Liver (tissue), 9 donors: ENCODE results near the gene CGRRF1. TPM values are rescaled to one million over a fixed set of nuclear protein-coding genes. Genes with fewer than 3 reads are reported as not detected.

Experiments used
- DNase-seq: peaks from one replicate; pipeline ENCODE4 v3.0.0-alpha.2; 2017; ENCODE audit warnings: low spot score
- H3K27ac ChIP-seq, 2 donors: one replicate each; pipeline ENCODE4 v1.7.0; 2013; ENCODE audit warnings: inconsistent platforms in 2 of 2, low read length in 2 of 2, control low read depth in 1 of 2, low read depth in 1 of 2, mild to moderate bottlenecking in 1 of 2
- H3K27me3 ChIP-seq, 4 donors: one replicate each; pipeline versions ENCODE4 v1.6.1 to v1.7.0; 2013; ENCODE audit warnings: low read length in 3 of 4, inconsistent platforms in 1 of 4, mild to moderate bottlenecking in 1 of 4, moderate library complexity in 1 of 4; ENCODE audit not compliant: control insufficient read depth in 4 of 4, insufficient read depth in 4 of 4
- H3K36me3 ChIP-seq, 4 donors: one replicate each; pipeline versions ENCODE4 v1.6.1 to v1.7.0; 2013; ENCODE audit warnings: low read length in 3 of 4, mild to moderate bottlenecking in 3 of 4, low read depth in 1 of 4, moderate library complexity in 1 of 4; ENCODE audit not compliant: control insufficient read depth in 4 of 4, insufficient read depth in 3 of 4
- H3K4me1 ChIP-seq, 4 donors: one replicate each; pipeline versions ENCODE4 v1.6.1 to v1.7.0; 2013; ENCODE audit warnings: low read length in 3 of 4, mild to moderate bottlenecking in 3 of 4, moderate library complexity in 1 of 4; ENCODE audit not compliant: control insufficient read depth in 4 of 4, insufficient read depth in 4 of 4
- H3K4me3 ChIP-seq, 3 donors: one replicate each; pipeline versions ENCODE4 v1.6.1 to v1.7.0; 2013; ENCODE audit warnings: low read length in 3 of 3, control low read depth in 1 of 3, low read depth in 1 of 3, mild to moderate bottlenecking in 1 of 3
- H3K9ac ChIP-seq, 2 donors: one replicate each; pipeline ENCODE4 v1.7.0; 2013; ENCODE audit warnings: low read length in 2 of 2, mild to moderate bottlenecking in 2 of 2, moderate library complexity in 2 of 2, control low read depth in 1 of 2, low read depth in 1 of 2
- H3K9me3 ChIP-seq, 4 donors: one replicate each; pipeline versions ENCODE4 v1.6.1 to v1.7.0; 2013; ENCODE audit warnings: low read length in 3 of 4; ENCODE audit not compliant: control insufficient read depth in 4 of 4
- EGR1 ChIP-seq, 2 donors: IDR thresholded peaks; 2 replicates each; pipeline ENCODE4 v1.6.1; 2016 to 2018; ENCODE audit warnings: antibody characterized with exemption in 2 of 2, low read depth in 2 of 2
- FOXA1 ChIP-seq: IDR thresholded peaks from 2 replicates; pipeline ENCODE4 v1.6.1; 2016; ENCODE audit warnings: antibody characterized with exemption
- FOXA2 ChIP-seq: IDR thresholded peaks from 2 replicates; pipeline ENCODE4 v1.6.1; 2016; ENCODE audit warnings: antibody characterized with exemption
- GABPA ChIP-seq, 2 donors: IDR thresholded peaks in 1 of 2; conservative IDR thresholded peaks in 1 of 2; 2 replicates each; pipeline ENCODE4 v1.6.1; 2016; ENCODE audit warnings: antibody characterized with exemption in 2 of 2, mild to moderate bottlenecking in 1 of 2, moderate library complexity in 1 of 2
- HNF4A ChIP-seq, 2 donors: conservative IDR thresholded peaks; 2 replicates each; pipeline ENCODE4 v1.6.1; 2016; ENCODE audit warnings: antibody characterized with exemption in 2 of 2, mild to moderate bottlenecking in 2 of 2
- HNF4G ChIP-seq: IDR thresholded peaks from 2 replicates; pipeline ENCODE4 v1.6.1; 2016; ENCODE audit warnings: antibody characterized with exemption
- JUND ChIP-seq, 2 donors: IDR thresholded peaks; 2 replicates each; pipeline ENCODE4 v1.6.1; 2016; ENCODE audit warnings: antibody characterized with exemption in 2 of 2
- NR2F2 ChIP-seq: IDR thresholded peaks from 2 replicates; pipeline ENCODE4 v1.6.1; 2016; ENCODE audit warnings: antibody characterized with exemption
- RAD21 ChIP-seq, 2 donors: IDR thresholded peaks; 2 replicates each; pipeline ENCODE4 v1.6.1; 2016; ENCODE audit warnings: antibody characterized with exemption in 2 of 2, mild to moderate bottlenecking in 2 of 2
- RXRA ChIP-seq, 2 donors: IDR thresholded peaks; 2 replicates each; pipeline ENCODE4 v1.6.1; 2017 to 2018; ENCODE audit warnings: antibody characterized with exemption in 2 of 2, mild to moderate bottlenecking in 1 of 2
- SP1 ChIP-seq: IDR thresholded peaks from 2 replicates; pipeline ENCODE4 v1.6.1; 2018; ENCODE audit warnings: antibody characterized with exemption, mild to moderate bottlenecking
- TAF1 ChIP-seq: conservative IDR thresholded peaks from 2 replicates; pipeline ENCODE4 v1.6.1; 2016; ENCODE audit warnings: antibody characterized with exemption, mild to moderate bottlenecking
- YY1 ChIP-seq: IDR thresholded peaks from 2 replicates; pipeline ENCODE4 v1.6.1; 2016; ENCODE audit warnings: antibody characterized with exemption, mild to moderate bottlenecking
- WGBS: extraction: QIAGEN DNeasy Blood & Tissue Kit; methylation state at CpG from one replicate; pipeline ENCODE4 v1.1.7; 2013; 5-methylcytosine and 5-hydroxymethylcytosine counted together
- polyA plus RNA-seq, 2 donors: library from polyadenylated mRNA; stranded (reverse) in 1 of 2; unstranded in 1 of 2; fragments of 200-250 nt in 1 of 2; fragments of >200 nt in 1 of 2; fragmentation: Nextera tagmentation in 1 of 2; extraction: Ambion mirVana in 1 of 2; gene quantifications; one replicate each; pipeline versions ENCODE4 v1.2.1 to v1.2.3, GENCODE V29; 2013 to 2015
- total RNA-seq, 2 donors: library from RNA; depleted of rRNA; stranded (reverse); fragments of >200 nt; gene quantifications; one replicate each; pipeline ENCODE4 v1.2.3, GENCODE V29; 2014
- TF ChIP-seq, protein P1 (sequence below): IDR thresholded peaks from 2 replicates; pipeline ENCODE4 v1.6.1; 2016; ENCODE audit warnings: antibody characterized with exemption
- TF ChIP-seq, protein P2 (sequence below): IDR thresholded peaks from 2 replicates; pipeline ENCODE4 v1.6.1; 2016; ENCODE audit warnings: antibody characterized with exemption
- TF ChIP-seq, protein P3 (sequence below): IDR thresholded peaks from 2 replicates; pipeline ENCODE4 v1.6.1; 2016; ENCODE audit warnings: antibody characterized with exemption, mild to moderate bottlenecking
- TF ChIP-seq, protein P4 (sequence below): IDR thresholded peaks from 2 replicates; pipeline ENCODE4 v1.6.1; 2016; ENCODE audit warnings: antibody characterized with exemption
- TF ChIP-seq, protein P5 (sequence below): fragments of 150-350 bp; IDR thresholded peaks from 2 replicates; pipeline ENCODE4 v1.5.1; 2017; ENCODE audit warnings: improper control_type of control experiment, low read depth, low read length; ENCODE audit not compliant: missing input control
- donor health status: healthy.
- donor health status: healthy.
- donor health status: healthy.
- donor health status: healthy.
- donor health status: healthy.

The CGRRF1 gene
- total and polyA plus RNA-seq, 4 donors, result 4.6 to 11.2 (median 5.0) TPM

DNA sequence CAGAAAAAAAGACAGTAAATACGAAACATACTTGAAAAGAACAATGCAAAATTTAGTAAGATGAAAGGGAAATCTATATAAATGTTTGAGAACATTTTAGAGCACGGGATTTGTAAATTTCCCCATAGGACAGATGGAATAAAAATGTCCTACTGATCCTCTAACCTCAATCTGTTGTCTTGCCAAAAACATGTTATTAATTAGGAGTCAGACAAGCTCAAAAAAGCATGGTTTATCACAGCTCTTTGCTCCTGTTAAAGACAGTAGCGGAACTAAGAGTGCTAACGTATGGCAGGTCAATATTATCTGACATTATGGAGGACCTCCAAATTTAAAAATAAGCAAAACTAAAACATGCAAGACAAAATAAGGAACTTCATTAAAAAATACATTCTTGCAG is 33.8 kb upstream of the CGRRF1 start:
- Histone ChIP-seq H3K9ac (no peak overlapping the region), H3K36me3 (peaks cover 0 to 9% (median 2%) of the 10 kb centered on the region in 4 donors), H3K27ac (no peak overlapping the region), H3K4me3 (no peak overlapping the region), H3K4me1 (peaks cover 0 to 5% (median 0%) of the 10 kb centered on the region in 4 donors), H3K9me3 (no peaks in the 10 kb centered on the region), H3K27me3 (no peaks in the 10 kb centered on the region)
- DNase-seq, result no peak
- 97% methylated on average over 4 of the region's 4 CpGs for WGBS
- TF ChIP-seq GABPA (IDR thresholded peaks at IDR 0.05 in 1 of 2, conservative IDR thresholded peaks at IDR 0.05 in 1 of 2), result no peak
- no peak for TF ChIP-seq TAF1
- TF ChIP-seq NR2F2, result no peak
- TF ChIP-seq FOXA1, result no peak
- TF ChIP-seq, protein P1, sequence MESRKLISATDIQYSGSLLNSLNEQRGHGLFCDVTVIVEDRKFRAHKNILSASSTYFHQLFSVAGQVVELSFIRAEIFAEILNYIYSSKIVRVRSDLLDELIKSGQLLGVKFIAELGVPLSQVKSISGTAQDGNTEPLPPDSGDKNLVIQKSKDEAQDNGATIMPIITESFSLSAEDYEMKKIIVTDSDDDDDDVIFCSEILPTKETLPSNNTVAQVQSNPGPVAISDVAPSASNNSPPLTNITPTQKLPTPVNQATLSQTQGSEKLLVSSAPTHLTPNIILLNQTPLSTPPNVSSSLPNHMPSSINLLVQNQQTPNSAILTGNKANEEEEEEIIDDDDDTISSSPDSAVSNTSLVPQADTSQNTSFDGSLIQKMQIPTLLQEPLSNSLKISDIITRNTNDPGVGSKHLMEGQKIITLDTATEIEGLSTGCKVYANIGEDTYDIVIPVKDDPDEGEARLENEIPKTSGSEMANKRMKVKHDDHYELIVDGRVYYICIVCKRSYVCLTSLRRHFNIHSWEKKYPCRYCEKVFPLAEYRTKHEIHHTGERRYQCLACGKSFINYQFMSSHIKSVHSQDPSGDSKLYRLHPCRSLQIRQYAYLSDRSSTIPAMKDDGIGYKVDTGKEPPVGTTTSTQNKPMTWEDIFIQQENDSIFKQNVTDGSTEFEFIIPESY, result no peak
- no peak for TF ChIP-seq RXRA (IDR thresholded peaks at IDR 0.05)
- TF ChIP-seq, protein P2, sequence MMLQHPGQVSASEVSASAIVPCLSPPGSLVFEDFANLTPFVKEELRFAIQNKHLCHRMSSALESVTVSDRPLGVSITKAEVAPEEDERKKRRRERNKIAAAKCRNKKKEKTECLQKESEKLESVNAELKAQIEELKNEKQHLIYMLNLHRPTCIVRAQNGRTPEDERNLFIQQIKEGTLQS, result no peak
- TF ChIP-seq EGR1 (IDR thresholded peaks at IDR 0.05; ENCODE audit: low read depth in 2 of 2), result no peak
- TF ChIP-seq RAD21 (IDR thresholded peaks at IDR 0.05), result no peak
- TF ChIP-seq, protein P3, sequence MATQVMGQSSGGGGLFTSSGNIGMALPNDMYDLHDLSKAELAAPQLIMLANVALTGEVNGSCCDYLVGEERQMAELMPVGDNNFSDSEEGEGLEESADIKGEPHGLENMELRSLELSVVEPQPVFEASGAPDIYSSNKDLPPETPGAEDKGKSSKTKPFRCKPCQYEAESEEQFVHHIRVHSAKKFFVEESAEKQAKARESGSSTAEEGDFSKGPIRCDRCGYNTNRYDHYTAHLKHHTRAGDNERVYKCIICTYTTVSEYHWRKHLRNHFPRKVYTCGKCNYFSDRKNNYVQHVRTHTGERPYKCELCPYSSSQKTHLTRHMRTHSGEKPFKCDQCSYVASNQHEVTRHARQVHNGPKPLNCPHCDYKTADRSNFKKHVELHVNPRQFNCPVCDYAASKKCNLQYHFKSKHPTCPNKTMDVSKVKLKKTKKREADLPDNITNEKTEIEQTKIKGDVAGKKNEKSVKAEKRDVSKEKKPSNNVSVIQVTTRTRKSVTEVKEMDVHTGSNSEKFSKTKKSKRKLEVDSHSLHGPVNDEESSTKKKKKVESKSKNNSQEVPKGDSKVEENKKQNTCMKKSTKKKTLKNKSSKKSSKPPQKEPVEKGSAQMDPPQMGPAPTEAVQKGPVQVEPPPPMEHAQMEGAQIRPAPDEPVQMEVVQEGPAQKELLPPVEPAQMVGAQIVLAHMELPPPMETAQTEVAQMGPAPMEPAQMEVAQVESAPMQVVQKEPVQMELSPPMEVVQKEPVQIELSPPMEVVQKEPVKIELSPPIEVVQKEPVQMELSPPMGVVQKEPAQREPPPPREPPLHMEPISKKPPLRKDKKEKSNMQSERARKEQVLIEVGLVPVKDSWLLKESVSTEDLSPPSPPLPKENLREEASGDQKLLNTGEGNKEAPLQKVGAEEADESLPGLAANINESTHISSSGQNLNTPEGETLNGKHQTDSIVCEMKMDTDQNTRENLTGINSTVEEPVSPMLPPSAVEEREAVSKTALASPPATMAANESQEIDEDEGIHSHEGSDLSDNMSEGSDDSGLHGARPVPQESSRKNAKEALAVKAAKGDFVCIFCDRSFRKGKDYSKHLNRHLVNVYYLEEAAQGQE, result no peak
- TF ChIP-seq FOXA2, result no peak
- TF ChIP-seq SP1, result no peak
- TF ChIP-seq, protein P4, sequence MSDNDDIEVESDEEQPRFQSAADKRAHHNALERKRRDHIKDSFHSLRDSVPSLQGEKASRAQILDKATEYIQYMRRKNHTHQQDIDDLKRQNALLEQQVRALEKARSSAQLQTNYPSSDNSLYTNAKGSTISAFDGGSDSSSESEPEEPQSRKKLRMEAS, result no peak
- no peak for TF ChIP-seq HNF4A (conservative IDR thresholded peaks at IDR 0.05)
- TF ChIP-seq JUND (IDR thresholded peaks at IDR 0.05), result no peak
- TF ChIP-seq HNF4G, result no peak
- TF ChIP-seq, protein P5, sequence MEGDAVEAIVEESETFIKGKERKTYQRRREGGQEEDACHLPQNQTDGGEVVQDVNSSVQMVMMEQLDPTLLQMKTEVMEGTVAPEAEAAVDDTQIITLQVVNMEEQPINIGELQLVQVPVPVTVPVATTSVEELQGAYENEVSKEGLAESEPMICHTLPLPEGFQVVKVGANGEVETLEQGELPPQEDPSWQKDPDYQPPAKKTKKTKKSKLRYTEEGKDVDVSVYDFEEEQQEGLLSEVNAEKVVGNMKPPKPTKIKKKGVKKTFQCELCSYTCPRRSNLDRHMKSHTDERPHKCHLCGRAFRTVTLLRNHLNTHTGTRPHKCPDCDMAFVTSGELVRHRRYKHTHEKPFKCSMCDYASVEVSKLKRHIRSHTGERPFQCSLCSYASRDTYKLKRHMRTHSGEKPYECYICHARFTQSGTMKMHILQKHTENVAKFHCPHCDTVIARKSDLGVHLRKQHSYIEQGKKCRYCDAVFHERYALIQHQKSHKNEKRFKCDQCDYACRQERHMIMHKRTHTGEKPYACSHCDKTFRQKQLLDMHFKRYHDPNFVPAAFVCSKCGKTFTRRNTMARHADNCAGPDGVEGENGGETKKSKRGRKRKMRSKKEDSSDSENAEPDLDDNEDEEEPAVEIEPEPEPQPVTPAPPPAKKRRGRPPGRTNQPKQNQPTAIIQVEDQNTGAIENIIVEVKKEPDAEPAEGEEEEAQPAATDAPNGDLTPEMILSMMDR, result no peak
- TF ChIP-seq YY1, result no peak
